Endothelial cell of umbilical vein (primary cell): ENCODE data around the gene IPO5. TPM values are rescaled to one million over a fixed set of nuclear protein-coding genes. Genes with fewer than 3 reads are reported as not detected.

ENCODE experiments used
- BruUV-seq: library from RNA; stranded (reverse); fragments of 400-500 nt; replicated peaks from 2 replicates; lab custom pipeline; 2021; lab: Mats Ljungman, UMichigan
- CTCF ChIA-PET: fragments of 300-600, 350-600 bp; sonication (Branson Sonifier 250); formaldehyde crosslinking; loops from one replicate; lab custom pipeline; 2021; ENCODE audit warnings: antibody characterized with exemption, inconsistent platforms; lab: Charles Lee
- POLR2A ChIA-PET: fragments of 300-600, 350-600 bp; sonication (Branson Sonifier 250); formaldehyde crosslinking; loops from one replicate; lab custom pipeline; 2021; ENCODE audit warnings: antibody characterized with exemption, inconsistent platforms; lab: Charles Lee
- DNase-seq: peaks from one replicate; pipeline ENCODE4 v3.0.0-alpha.2; 2011; ENCODE audit warnings: low read depth, low spot score
- FAIRE-seq: peaks from 2 replicates; lab custom pipeline; 2011; peaks lifted over from hg19 to GRCh38; lab: Jason Lieb, UNC
- H2AFZ ChIP-seq: 2 replicates; pipeline ENCODE4 v1.6.0; 2012; ENCODE audit warnings: low read depth, low read length, control low read depth, inconsistent platforms
- H3K27ac ChIP-seq: 2 replicates; pipeline ENCODE4 v1.5.1; 2011; ENCODE audit warnings: low read depth, mild to moderate bottlenecking, control low read depth, low read length, moderate library complexity; ENCODE audit not compliant: insufficient read depth
- H3K27me3 ChIP-seq, 2 experiments: 2 replicates each; pipeline versions ENCODE4 v1.6.0 to v1.6.1; 2011; ENCODE audit warnings: low read length in 2 of 2, mixed read lengths in 1 of 2; ENCODE audit not compliant: control insufficient read depth in 2 of 2, insufficient read depth in 2 of 2
- H3K36me3 ChIP-seq, 2 experiments: 2 replicates in 1 of 2; 3 replicates in 1 of 2; pipeline ENCODE4 v1.5.1; 2011; ENCODE audit warnings: low read length in 2 of 2, mild to moderate bottlenecking in 1 of 2, moderate library complexity in 1 of 2; ENCODE audit not compliant: control insufficient read depth in 2 of 2, insufficient read depth in 2 of 2; ENCODE audit errors: extremely low read depth in 1 of 2
- H3K4me1 ChIP-seq: 3 replicates; pipeline ENCODE4 v1.5.1; 2011; ENCODE audit warnings: mild to moderate bottlenecking, low read length; ENCODE audit not compliant: control insufficient read depth, insufficient read depth; ENCODE audit errors: extremely low read depth
- H3K4me2 ChIP-seq: 2 replicates; pipeline ENCODE4 v1.6.1; 2011; ENCODE audit warnings: low read length, control low read depth, mixed read lengths; ENCODE audit not compliant: insufficient read depth
- H3K4me3 ChIP-seq, 3 experiments: fragments of 200-600 bp in 1 of 3; sonication (generic), shearing (Covaris generic) in 1 of 3; replicated peaks in 1 of 3; 2 replicates each; pipeline ENCODE4 v1.5.1; 2011 to 2016; ENCODE audit warnings: control low read depth in 3 of 3, low read length in 3 of 3, mild to moderate bottlenecking in 2 of 3, inconsistent platforms in 1 of 3, low read depth in 1 of 3, moderate library complexity in 1 of 3; ENCODE audit not compliant: insufficient read depth in 1 of 3
- H3K79me2 ChIP-seq: 2 replicates; pipeline ENCODE4 v1.6.0; 2012; ENCODE audit warnings: low read length, inconsistent platforms; ENCODE audit not compliant: control insufficient read depth, insufficient read depth
- H3K9ac ChIP-seq: replicated peaks from 2 replicates; pipeline ENCODE3; 2011; ENCODE audit warnings: low read length, control low read depth; ENCODE audit not compliant: insufficient read depth; ENCODE audit errors: extremely low read depth
- H3K9me1 ChIP-seq: replicated peaks from 3 replicates; pipeline ENCODE4 v1.6.0; 2011; ENCODE audit warnings: mild to moderate bottlenecking, low read length; ENCODE audit not compliant: control insufficient read depth, insufficient read depth; ENCODE audit errors: extremely low read depth
- H3K9me3 ChIP-seq: replicated peaks from 2 replicates; pipeline ENCODE4 v1.5.1; 2012; ENCODE audit warnings: low read length, inconsistent platforms; ENCODE audit not compliant: control insufficient read depth, insufficient read depth
- H4K20me1 ChIP-seq: replicated peaks from 2 replicates; pipeline ENCODE3; 2011; ENCODE audit warnings: mild to moderate bottlenecking, low read length; ENCODE audit not compliant: control insufficient read depth, insufficient read depth; ENCODE audit errors: extremely low read depth
- CTCF ChIP-seq, 2 donors: IDR thresholded peaks; 1 replicate in 1 of 2; 2 replicates in 1 of 2; pipeline ENCODE4 v1.5.1; 2011; ENCODE audit warnings: low read length in 2 of 2, mild to moderate bottlenecking in 2 of 2, moderate library complexity in 2 of 2, control low read depth in 1 of 2, inconsistent platforms in 1 of 2, low read depth in 1 of 2; ENCODE audit not compliant: insufficient read depth in 1 of 2; ENCODE audit errors: extremely low read depth in 1 of 2
- EZH2 ChIP-seq: IDR thresholded peaks from 2 replicates; pipeline ENCODE4 v1.6.1; 2012; ENCODE audit warnings: borderline replicate concordance, low read depth, mild to moderate bottlenecking, moderate library complexity, low read length, inconsistent platforms; ENCODE audit not compliant: severe bottlenecking
- FOS ChIP-seq: IDR thresholded peaks from 2 replicates; pipeline ENCODE4 v1.6.1; 2011; ENCODE audit warnings: mild to moderate bottlenecking, low read length, moderate library complexity, borderline replicate concordance; ENCODE audit not compliant: insufficient read depth
- GATA2 ChIP-seq: IDR thresholded peaks from 2 replicates; pipeline ENCODE4 v1.7.0; 2011; ENCODE audit warnings: low read depth, mild to moderate bottlenecking, moderate library complexity, mixed read lengths, low read length; ENCODE audit not compliant: insufficient read length, insufficient read depth
- JUN ChIP-seq: IDR thresholded peaks from 2 replicates; pipeline ENCODE4 v1.6.1; 2011; ENCODE audit warnings: borderline replicate concordance, low read depth; ENCODE audit not compliant: insufficient read length, insufficient read depth
- MAX ChIP-seq: IDR thresholded peaks from 2 replicates; pipeline ENCODE4 v1.6.1; 2011; ENCODE audit not compliant: insufficient read depth, insufficient read length
- POLR2A ChIP-seq: IDR thresholded peaks from 2 replicates; pipeline ENCODE4 v1.6.1; 2012; ENCODE audit warnings: low read depth, mild to moderate bottlenecking, control low read depth, low read length
- POLR2AphosphoS5 ChIP-seq: IDR thresholded peaks from 2 replicates; pipeline ENCODE4 v1.6.1; 2012; ENCODE audit warnings: low read depth, mild to moderate bottlenecking, control low read depth, low read length, moderate library complexity; ENCODE audit not compliant: insufficient read depth
- dilution Hi-C: fragments of 300-500 bp; cut with MboI; formaldehyde crosslinking; loops from one replicate; pipeline ENCODE4 v1.15.0; 2019; ENCODE audit warnings: low sequenced_read_pairs; ENCODE audit not compliant: extremely low pct_ligation_motif_present
- intact Hi-C: fragments of 100-400 bp; cut with micrococcal nuclease; formaldehyde crosslinking; loops from one replicate; pipeline ENCODE4 v1.10.0; 2022
- polyA plus RNA-seq, 4 experiments: library from polyadenylated mRNA; depleted of rRNA in 3 of 4; stranded (reverse) in 3 of 4; unstranded in 1 of 4; fragments of >200 nt; gene quantifications; 2 replicates each; pipeline versions ENCODE4 v1.2.1 to v1.2.3, GENCODE V29; 2011 to 2012; ENCODE audit warnings: missing spikeins in 1 of 4
- total RNA-seq: library from RNA; stranded (reverse); gene quantifications from 2 replicates; pipeline ENCODE4 v1.2.3, GENCODE V29; 2021

IPO5 gene
- total and polyA plus RNA-seq, 2 donors (not counting 3 experiments of a cell fraction or from before 2014, with no cell fraction given) = 50.4 to 183 TPM

- CTCF ChIA-PET = interaction anchor here (1.0 to 1.9 kb wide), 2 partner anchors 157 to 660 kb away, joined by 3 to 5 read pairs; no protein-coding TSS in a partner anchor
- Histone ChIP-seq H2AFZ (no peak overlapping the region), H3K27ac (no peak overlapping the region), H3K9me3 (no peaks in the 10 kb centered on the region), H3K4me3 (no peak overlapping the region), H4K20me1 (no peaks in the 10 kb centered on the region), H3K36me3 (peaks cover 8 to 37% of the 10 kb centered on the region in 2 experiments), H3K27me3 (no peaks in the 10 kb centered on the region), H3K4me2 (no peak overlapping the region), H3K9me1 (no peaks in the 10 kb centered on the region), H3K79me2 (no peaks in the 10 kb centered on the region), H3K4me1 (peaks cover 15% of the 10 kb centered on the region), H3K9ac (no peak overlapping the region)
- DNase-seq = no peak
- BruUV-seq = no TSS peak
- no peak for FAIRE-seq
- TF ChIP-seq FOS = no peak
- no peak for TF ChIP-seq CTCF (IDR thresholded peaks at IDR 0.05; ENCODE audit: extremely low read depth in 1 of 2, insufficient read depth in 1 of 2, low read depth in 1 of 2, low read length in 2 of 2)
- TF ChIP-seq JUN = no peak
- TF ChIP-seq POLR2A = no peak
- no peak for TF ChIP-seq MAX
- TF ChIP-seq EZH2 = no peak
- no peak for TF ChIP-seq POLR2AphosphoS5
- no peak for TF ChIP-seq GATA2
- POLR2A ChIA-PET = no interaction called here
- intact Hi-C loops (no loop called here), dilution Hi-C loops (no loop called here)
Measured at GRCh38 chr13:98013241-98013640, 59.8 kb downstream of the IPO5 start.
